ENCODE measurements around the gene PUSL1. TPM values are rescaled to one million over a fixed set of nuclear protein-coding genes. Genes with fewer than 3 reads are reported as not detected.
A peak's percentile ranks its signal among the peaks of the same experiment; 100 is the strongest.
"Not testable (repeated sequence)": the region's sequence is repeated elsewhere in the genome, so short reads cannot be mapped to it uniquely, and the experiment has no call there.

The PUSL1 gene
- polyA plus RNA-seq, 6 donors from 2014 or later = 7.2 to 17.2 (median 11.9) TPM

GRCh38 chr1:1312450-1313314, 4.3 kb downstream of the PUSL1 start:
- no peaks in the 10 kb centered on the region for H3K9me3 Mint-ChIP-seq
- no peaks in the 10 kb centered on the region for H3K27me3 Mint-ChIP-seq
- H3K36me3 Mint-ChIP-seq = no peaks in the 10 kb centered on the region
- no peak for ATAC-seq (ENCODE audit: low read depth in 2 of 2)
- no peak overlapping the region for H3K27ac Mint-ChIP-seq
- no peak for DNase-seq
- H3K4me1 Mint-ChIP-seq = peaks cover 2 to 5% (median 5%) of the 10 kb centered on the region in 3 donors
- H3K4me3 Mint-ChIP-seq = no peak overlapping the region

- H3K4me1 Mint-ChIP-seq = peaks cover 2 to 5% (median 5%) of the 10 kb centered on the region in 3 donors
- ATAC-seq (ENCODE audit: low read depth in 2 of 2) (no peak), DNase-seq (no peak)
- peak overlapping the region in 1 of 8 donors; percentile 19 for H3K4me3 Mint-ChIP-seq
- no peak overlapping the region for H3K27ac Mint-ChIP-seq
- H3K9me3 Mint-ChIP-seq = no peaks in the 10 kb centered on the region
- no peaks in the 10 kb centered on the region for H3K27me3 Mint-ChIP-seq
- H3K36me3 Mint-ChIP-seq = no peaks in the 10 kb centered on the region
Observed at GRCh38 chr1:1313500-1314236, 5.3 kb downstream of the PUSL1 start.

DNA sequence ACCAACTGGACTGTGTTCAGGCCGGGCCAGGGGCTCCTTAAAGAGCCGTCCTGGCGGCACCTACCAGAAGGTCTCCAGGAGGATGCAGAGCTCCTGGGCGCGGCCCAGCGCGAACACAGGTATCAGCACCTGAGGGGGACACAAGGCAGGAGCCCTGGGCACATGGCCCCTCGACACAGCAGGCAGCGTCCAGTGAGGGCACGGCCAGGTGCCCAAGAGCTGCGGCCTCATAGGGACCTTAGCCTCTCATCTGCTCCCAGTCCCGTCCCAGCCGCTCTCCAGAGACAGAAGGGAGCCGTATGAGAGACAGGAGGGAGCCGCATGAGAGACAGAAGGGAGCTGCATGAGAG, 5.8 kb downstream of the PUSL1 start:
- no peaks in the 10 kb centered on the region for H3K36me3 Mint-ChIP-seq

DNA sequence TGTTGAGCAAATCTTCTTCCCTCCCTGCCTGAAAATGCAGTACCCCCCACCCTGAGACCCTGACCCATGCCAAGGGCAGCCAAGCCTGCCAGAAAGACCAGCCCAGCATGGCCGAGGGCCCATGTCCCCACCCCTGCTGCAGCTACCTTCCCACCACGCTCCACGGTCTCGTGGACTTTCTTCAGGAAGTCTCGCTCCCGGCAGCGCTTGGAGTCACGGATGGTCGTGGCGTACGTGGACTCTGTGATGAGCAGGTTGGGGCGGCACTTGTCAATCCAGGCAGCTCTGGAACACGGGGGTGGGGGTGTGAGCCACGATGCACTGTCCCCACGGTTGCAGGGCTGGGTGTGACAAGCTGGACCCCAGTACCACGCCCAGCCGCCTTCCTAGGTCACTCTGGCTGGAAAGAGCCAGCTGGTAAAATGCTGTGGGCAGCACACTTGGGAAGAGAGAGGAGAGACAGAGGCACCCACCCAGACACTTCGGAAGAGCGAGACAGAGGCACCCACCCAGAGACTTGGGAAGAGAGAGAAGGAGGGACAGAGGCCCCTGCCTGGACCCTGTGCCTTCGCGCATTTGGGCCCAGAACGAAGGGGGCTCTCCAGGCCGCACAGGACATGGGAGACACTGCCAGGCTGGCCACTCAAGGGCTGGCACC, 6.4 kb downstream of the PUSL1 start:
- no peak overlapping the region for H3K27ac Mint-ChIP-seq
- ATAC-seq (ENCODE audit: low read depth in 2 of 2) (no peak), DNase-seq (no peak)
- H3K36me3 Mint-ChIP-seq = no peaks in the 10 kb centered on the region
- no peaks in the 10 kb centered on the region for H3K27me3 Mint-ChIP-seq
- peaks cover 5 to 14% (median 5%) of the 10 kb centered on the region in 3 donors for H3K4me1 Mint-ChIP-seq
- no peaks in the 10 kb centered on the region for H3K9me3 Mint-ChIP-seq
- no peak overlapping the region for H3K4me3 Mint-ChIP-seq

More for the DNA sequence above, 5.8 kb downstream of the PUSL1 start:
- Mint-ChIP-seq H3K4me1 (peaks cover 4 to 8% (median 5%) of the 10 kb centered on the region in 3 donors), H3K27ac (no peak overlapping the region), H3K9me3 (no peaks in the 10 kb centered on the region), H3K4me3 (no peak overlapping the region), H3K27me3 (no peaks in the 10 kb centered on the region)
- no peak for DNase-seq
- ATAC-seq (ENCODE audit: low read depth in 2 of 2) = no peak

DNA sequence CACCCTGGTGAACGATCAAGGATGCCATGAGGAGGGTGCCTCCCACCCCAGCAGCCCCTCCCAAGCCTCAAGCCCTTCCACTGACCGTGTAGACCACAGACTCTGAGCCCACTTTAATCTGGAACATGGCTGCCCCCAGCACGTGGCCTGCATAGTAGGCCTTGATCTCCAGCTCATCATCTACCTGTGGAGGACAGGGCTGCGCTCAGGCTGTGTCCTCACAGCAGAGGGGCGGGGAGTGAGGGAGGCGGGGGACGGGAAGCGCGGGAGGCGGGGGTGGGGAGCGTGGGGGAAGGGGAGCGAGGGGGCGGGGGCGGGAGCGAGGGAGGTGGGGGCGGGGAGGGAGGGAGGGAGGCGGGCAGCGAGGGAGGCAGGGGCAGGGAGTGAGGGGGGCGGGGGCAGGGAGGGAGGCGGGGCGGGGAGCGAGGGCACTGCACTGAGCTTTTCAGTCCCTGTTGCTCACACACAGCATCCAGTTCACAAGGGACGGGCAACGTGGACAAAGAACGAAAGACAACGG, 7.1 kb downstream of the PUSL1 start:
- no peaks in the 10 kb centered on the region for H3K27me3 Mint-ChIP-seq
- H3K36me3 Mint-ChIP-seq = no peaks in the 10 kb centered on the region
- peak overlapping the region in 1 of 6 donors; percentile 22 for H3K27ac Mint-ChIP-seq
- peaks cover 5 to 20% (median 9%) of the 10 kb centered on the region in 3 donors for H3K4me1 Mint-ChIP-seq
- no peak for DNase-seq
- no peaks in the 10 kb centered on the region for H3K9me3 Mint-ChIP-seq
- ATAC-seq (ENCODE audit: low read depth in 2 of 2) = no peak
- no peak overlapping the region for H3K4me3 Mint-ChIP-seq

DNA sequence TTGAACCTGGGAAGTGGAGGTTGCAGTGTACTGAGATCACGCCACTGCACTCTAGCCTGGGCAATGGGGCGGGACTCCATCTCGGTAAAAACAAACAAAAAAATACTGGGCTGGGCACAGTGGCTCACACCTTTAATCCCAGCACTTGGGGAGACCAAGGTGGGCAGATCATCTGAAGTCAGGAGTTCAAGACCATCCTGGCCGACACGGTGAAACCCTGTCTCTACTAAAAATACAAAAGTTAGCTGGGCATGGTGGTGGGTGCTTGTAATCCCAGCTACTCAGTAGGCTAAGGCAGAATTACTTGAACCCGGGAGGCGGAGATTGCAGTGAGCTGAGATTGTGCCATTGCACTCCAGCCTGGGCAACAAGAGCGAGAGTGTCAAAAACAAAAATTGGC, 7.8 kb downstream of the PUSL1 start:
- not testable (repeated sequence) for H3K27me3 Mint-ChIP-seq; H3K36me3 Mint-ChIP-seq; H3K9me3 Mint-ChIP-seq; ATAC-seq (ENCODE audit: low read depth in 2 of 2); H3K27ac Mint-ChIP-seq; DNase-seq
- H3K4me1 Mint-ChIP-seq = peaks cover 5 to 20% (median 9%) of the 10 kb centered on the region in 3 donors
- H3K4me3 Mint-ChIP-seq = peak overlapping the region in 1 of 8 donors; percentile 27

- Mint-ChIP-seq H3K36me3 (no peaks in the 10 kb centered on the region), H3K4me3 (peak overlapping the region in 1 of 8 donors; percentile 36), H3K9me3 (no peaks in the 10 kb centered on the region)
Observed at GRCh38 chr1:1317420-1317819, 9.0 kb downstream of the PUSL1 start.

GRCh38 chr1:1318131-1318652, 9.8 kb downstream of the PUSL1 start:
- H3K4me1 Mint-ChIP-seq = peaks cover 14 to 34% (median 14%) of the 10 kb centered on the region in 3 donors
- peak overlapping the region in 1 of 8 donors; percentile 53 for H3K4me3 Mint-ChIP-seq
- DNase-seq = no peak
- no peaks in the 10 kb centered on the region for H3K27me3 Mint-ChIP-seq
- H3K27ac Mint-ChIP-seq = peak overlapping the region in 1 of 6 donors; percentile 79
- H3K36me3 Mint-ChIP-seq = no peaks in the 10 kb centered on the region
- H3K9me3 Mint-ChIP-seq = no peaks in the 10 kb centered on the region
- no peak for ATAC-seq (ENCODE audit: low read depth in 2 of 2)

More at GRCh38 chr1:1317420-1317819, 9.0 kb downstream of the PUSL1 start:
- H3K27me3 Mint-ChIP-seq = no peaks in the 10 kb centered on the region
- peak overlapping the region in 2 of 6 donors; percentile 57 to 69 for H3K27ac Mint-ChIP-seq
- peaks cover 10 to 26% (median 13%) of the 10 kb centered on the region in 3 donors for H3K4me1 Mint-ChIP-seq
- ATAC-seq (ENCODE audit: low read depth in 2 of 2) (no peak), DNase-seq (no peak)

DNA sequence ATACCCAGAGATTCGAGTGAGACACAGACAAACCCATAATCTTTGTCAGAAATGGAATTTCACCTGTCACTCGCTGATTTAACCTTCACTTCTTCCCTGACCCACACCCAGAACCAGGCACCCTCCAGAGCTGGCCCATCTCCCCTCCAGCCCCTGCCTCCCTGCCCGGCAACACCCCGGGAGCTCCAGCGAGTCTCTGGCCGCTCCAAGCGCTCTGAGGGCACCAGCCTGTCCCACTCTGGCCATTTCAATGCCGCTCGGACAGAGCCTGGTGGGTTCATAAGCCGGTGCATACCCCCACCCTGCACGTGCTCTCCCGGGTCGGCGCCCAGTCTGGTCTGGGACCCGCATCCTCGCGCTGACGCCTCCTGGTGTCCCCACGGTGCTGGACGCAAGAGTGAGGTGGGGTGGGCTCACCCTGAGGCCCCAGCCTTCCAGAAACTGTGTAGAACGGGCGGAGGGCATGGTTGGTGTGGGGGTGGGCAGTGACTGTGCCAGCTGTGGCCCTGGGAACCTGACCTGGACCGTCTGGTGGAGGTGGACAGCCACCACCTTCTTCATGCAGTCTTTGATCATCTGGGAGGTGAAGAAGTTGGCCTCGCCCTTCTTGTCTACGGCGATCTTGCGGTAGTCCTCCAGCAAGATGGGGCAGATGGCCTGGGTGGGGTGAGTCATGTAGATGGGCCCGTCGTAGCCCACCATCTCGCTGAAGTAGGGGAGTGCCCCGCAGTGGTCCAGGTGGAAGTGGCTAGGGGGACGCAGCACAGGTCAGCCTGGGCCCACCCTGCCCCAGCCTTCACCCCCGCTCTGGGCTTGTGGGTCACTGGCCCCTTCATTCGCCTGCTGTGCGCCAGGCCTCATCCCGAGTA, 10.6 kb downstream of the PUSL1 start:
- peak overlapping the region in 1 of 6 donors; percentile 60 for H3K27ac Mint-ChIP-seq
- peak overlapping the region in 2 of 8 donors; percentile 53 to 76 for H3K4me3 Mint-ChIP-seq
- H3K27me3 Mint-ChIP-seq = no peaks in the 10 kb centered on the region
- H3K36me3 Mint-ChIP-seq = no peaks in the 10 kb centered on the region
- ATAC-seq (ENCODE audit: low read depth in 2 of 2) (no peak), DNase-seq (no peak)
- H3K4me1 Mint-ChIP-seq = peaks cover 18 to 40% (median 20%) of the 10 kb centered on the region in 3 donors
- no peaks in the 10 kb centered on the region for H3K9me3 Mint-ChIP-seq

DNA sequence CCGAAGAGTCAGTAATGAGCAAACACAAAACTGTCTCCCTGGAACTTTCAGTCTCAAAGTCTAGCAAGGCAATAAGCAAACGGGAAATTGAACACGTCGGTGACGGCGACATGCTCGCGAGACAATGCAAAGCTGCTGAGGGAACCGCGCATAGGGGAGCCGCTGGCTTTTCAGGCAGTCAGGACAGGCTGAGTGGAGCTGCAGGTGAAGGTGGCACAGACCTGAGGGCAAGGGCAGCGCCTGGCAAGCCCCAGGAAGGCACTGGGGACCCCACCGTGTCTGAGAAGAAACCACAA, 11.2 kb downstream of the PUSL1 start:
- no peaks in the 10 kb centered on the region for H3K9me3 Mint-ChIP-seq
- peaks cover 18 to 40% (median 20%) of the 10 kb centered on the region in 3 donors for H3K4me1 Mint-ChIP-seq
- peak overlapping the region in 1 of 6 donors; percentile 20 for H3K27ac Mint-ChIP-seq
- DNase-seq = no peak
- H3K4me3 Mint-ChIP-seq = peak overlapping the region in 1 of 8 donors; percentile 27
- ATAC-seq (ENCODE audit: low read depth in 2 of 2) = no peak
- H3K36me3 Mint-ChIP-seq = no peaks in the 10 kb centered on the region
- H3K27me3 Mint-ChIP-seq = no peaks in the 10 kb centered on the region

- Mint-ChIP-seq H3K36me3 (no peaks in the 10 kb centered on the region), H3K27ac (peak overlapping the region in 1 of 6 donors; percentile 38), H3K4me3 (peak overlapping the region in 2 of 8 donors; percentile 51 to 65), H3K27me3 (no peaks in the 10 kb centered on the region), H3K4me1 (peaks cover 15 to 42% (median 24%) of the 10 kb centered on the region in 3 donors), H3K9me3 (no peaks in the 10 kb centered on the region)
- ATAC-seq (ENCODE audit: low read depth in 2 of 2) = no peak
- DNase-seq = no peak
Observed at GRCh38 chr1:1320666-1321448, 12.5 kb downstream of the PUSL1 start.

DNA sequence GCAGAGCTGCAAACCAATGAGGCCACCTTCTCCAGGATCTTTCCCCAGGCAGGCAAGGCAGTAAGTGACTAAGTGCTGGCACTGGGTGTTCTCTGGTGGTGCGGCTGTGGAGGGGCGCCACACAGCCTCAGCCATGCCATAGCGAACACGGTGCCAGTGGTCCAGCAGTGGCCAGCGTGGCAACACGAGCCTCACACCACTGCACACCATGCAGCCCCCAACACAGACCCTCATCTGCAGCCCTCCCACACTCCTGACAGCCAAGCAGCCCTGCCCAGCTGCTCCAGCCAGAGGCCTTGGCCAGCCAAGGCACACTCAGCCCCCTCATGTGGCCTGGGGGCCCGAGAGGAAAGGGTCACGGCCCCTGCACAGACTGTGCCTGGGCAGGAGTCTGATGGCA, 13.1 kb downstream of the PUSL1 start:
- H3K36me3 Mint-ChIP-seq = no peaks in the 10 kb centered on the region
- no peaks in the 10 kb centered on the region for H3K9me3 Mint-ChIP-seq
- no peak for DNase-seq
- ATAC-seq (ENCODE audit: low read depth in 2 of 2) = no peak
- H3K4me1 Mint-ChIP-seq = peaks cover 19 to 48% (median 29%) of the 10 kb centered on the region in 3 donors
- H3K27me3 Mint-ChIP-seq = no peaks in the 10 kb centered on the region
- peak overlapping the region in 1 of 6 donors; percentile 38 for H3K27ac Mint-ChIP-seq
- H3K4me3 Mint-ChIP-seq = peak overlapping the region in 2 of 8 donors; percentile 51 to 65
